ENCODE results near the gene CEACAM4.
A peak's percentile ranks its signal among the peaks of the same experiment; 100 is the strongest.
"Not testable (repeated sequence)": the region's sequence is repeated elsewhere in the genome, so short reads cannot be mapped to it uniquely, and the experiment has no call there.

CEACAM4 gene

DNA sequence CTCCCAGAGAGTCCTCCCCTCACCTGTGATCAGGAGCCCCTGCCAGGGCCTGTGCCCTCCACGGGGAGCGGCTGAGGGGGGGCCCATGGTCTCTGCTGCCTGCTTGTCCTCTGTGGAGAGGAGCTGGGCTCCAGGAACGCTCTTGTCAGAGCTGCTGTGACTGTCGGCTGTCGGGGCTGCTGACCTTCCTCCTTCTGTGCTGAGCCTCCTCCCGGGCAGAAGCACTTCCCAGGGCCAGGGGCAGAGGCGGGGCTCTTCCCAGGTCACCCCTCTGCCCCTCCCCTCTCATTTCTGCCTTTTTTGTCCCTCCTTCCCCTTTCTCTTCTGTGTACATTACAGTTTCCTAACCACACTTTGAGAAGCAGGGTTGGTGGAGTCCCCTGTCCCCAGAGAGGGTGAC is at the start of gene CEACAM4:
CEACAM4 (minus strand) TSS at position 198 of the 400 bp plus-strand sequence; CDS start at position 87, 111 bp downstream.
- DNase-seq (ENCODE audit: low spot score) = no peak

GRCh38 chr19:41671486-41671885 is 44.6 kb upstream of the CEACAM4 start:
- no peak for DNase-seq (ENCODE audit: low spot score)

DNA sequence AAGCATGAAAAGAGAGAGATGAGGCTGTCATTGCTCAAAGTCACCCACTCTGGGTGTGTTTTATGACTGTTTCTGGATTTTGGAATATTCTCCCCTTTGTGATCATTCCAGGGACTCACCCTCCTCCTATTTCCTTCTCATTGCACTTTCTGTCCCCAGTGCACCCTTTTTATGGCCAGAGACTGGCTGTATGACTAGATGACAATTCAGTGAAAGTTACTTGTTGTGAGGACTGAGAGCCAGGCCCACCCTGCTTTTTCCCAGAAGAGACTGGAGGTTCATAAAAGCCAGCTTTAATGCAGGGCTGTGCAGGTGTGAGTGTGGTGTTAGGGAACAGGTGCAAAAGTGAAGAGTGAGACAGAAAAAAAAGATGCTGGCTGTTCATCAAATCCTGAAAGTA is 43.9 kb upstream of the CEACAM4 start:
- no peak for DNase-seq (ENCODE audit: low spot score)

DNA sequence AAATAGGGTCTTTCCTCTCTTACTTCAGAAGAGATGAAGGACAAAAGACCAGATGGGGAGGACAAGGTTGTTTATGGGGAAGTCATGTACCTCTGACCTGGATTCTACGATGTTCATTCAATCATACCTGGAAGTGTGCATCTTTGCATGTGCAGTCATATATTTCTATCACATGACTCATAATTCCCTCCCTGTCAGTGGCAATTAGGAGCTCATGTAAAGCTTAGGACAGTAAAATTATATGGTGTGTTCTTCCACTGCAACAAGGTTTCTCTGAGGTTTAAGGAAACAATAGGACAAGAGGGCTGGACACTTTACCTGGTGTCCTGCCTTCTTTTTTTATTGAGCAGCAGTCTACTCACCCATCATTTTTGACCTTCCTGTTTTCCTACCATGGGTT is 41.4 kb upstream of the CEACAM4 start:
- DNase-seq (ENCODE audit: low spot score) = no peak

GRCh38 chr19:41666075-41666474 is 39.2 kb upstream of the CEACAM4 start:
- DNase-seq (ENCODE audit: low spot score) = no peak

DNA sequence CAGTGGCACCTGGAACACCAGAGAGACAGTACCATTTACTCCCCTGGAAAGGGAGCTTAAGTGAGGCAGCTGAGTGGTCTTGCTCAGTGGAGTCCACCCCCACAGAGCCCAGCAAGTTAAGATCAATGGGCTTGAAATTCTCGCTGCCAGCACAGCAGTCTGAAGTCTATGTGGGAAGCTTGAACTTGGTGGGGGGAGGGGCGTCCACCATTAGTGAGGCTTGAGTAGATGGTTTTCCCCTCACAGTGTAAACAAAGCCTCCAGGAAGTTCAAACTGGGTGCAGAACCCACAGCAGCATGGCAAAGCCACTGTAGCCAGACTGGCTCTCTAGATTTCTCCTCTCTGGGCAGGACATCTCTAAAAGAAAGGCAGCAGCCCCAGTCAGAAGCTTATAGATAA is 30.3 kb upstream of the CEACAM4 start:
- no peak for DNase-seq (ENCODE audit: low spot score)

DNA sequence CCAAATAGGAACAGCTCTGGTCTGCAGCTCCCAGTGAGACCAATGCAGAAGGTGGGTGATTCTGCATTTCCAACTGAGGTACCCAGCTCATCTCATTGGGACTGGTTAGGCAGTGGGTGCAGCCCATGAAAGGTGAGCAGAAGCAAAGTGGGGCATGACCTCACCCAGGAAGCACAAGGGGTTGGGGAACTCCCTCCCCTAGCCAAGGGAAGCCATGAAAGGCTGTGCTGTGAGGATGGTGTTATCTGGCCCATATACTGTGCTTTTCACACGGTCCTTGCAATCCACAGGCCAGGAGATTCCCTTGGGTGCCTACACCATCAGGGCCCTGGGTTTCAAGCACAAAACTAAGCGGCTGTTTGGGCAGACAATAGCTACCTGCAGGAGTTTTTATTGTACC is 29.9 kb upstream of the CEACAM4 start:
- not testable (repeated sequence) for DNase-seq (ENCODE audit: low spot score)

DNA sequence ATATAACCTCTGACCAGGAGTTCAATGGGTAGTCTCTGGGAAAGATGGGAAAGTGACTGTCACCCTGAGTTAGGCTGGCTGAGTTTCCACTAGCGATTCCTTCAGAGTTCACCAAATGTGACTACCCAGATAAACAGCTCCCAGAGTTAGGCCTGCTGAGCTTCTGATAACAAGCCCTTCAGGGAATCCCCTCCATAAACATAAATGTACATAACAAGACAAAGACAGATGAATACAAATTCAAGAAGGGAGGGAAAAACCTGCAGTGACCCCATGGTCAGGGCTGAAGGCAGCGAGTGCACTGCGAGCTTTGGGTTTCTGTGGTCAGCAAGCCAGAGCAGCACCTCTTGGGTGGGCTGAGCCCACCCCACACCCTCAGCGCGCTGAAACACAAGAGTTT is 25.4 kb upstream of the CEACAM4 start:
- DNase-seq (ENCODE audit: low spot score) = no peak

GRCh38 chr19:41649827-41650226 is 23.0 kb upstream of the CEACAM4 start:
- DNase-seq (ENCODE audit: low spot score) = no peak

DNA sequence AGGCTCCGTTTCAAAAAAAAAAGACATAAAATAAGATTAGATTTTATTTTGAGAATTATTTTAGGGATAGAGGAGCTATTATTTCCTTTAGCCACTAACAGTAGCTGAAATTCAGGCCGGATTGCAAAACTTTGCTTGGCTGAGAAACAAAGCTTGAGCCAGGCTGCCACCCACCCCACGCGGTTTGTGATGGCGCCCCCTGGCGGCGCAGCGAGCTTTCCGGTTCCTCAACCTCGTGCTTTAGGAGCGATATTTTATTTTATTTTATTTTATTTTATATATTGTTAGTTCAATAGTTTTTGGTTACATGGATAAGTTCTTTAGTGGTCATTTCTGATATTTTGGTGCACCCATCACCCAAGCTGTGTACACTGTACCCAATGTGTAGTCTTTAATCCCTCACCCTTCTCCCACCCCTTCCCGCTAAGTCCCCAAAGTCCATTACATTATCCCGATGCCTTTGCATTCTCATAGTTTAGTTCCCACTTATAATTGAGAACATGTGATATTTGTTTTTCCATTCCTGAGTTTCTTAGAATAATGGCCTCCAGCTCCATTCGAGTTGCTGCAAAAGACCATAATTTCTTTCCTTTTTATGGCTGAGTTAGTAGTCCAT is 19.8 kb upstream of the CEACAM4 start:
- no peak for DNase-seq (ENCODE audit: low spot score)

GRCh38 chr19:41641879-41642485 is 15.1 kb upstream of the CEACAM4 start:
- peak; percentile 84 for DNase-seq (ENCODE audit: low spot score)

DNA sequence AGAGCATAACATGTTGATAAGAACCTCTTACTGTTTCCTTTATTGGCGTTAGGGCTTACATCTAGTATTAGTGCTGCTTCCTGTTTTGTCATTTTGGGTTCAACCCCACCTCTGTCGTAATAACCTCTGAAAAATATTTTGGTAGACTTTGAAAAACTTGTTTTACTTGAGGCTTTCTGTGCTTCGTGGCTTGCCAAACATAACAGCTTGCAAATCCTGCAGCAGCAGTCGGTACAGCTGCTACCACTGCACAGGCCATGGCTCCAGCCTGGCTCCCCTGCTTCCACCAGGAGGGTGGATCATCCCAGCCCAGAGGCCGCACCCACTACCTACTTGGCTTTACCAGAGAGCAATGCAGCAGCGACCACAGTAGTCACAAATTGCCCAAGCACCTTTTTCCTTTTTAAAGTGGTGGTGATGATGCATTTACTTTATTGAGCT is 11.8 kb upstream of the CEACAM4 start:
- DNase-seq (ENCODE audit: low spot score) = no peak

DNA sequence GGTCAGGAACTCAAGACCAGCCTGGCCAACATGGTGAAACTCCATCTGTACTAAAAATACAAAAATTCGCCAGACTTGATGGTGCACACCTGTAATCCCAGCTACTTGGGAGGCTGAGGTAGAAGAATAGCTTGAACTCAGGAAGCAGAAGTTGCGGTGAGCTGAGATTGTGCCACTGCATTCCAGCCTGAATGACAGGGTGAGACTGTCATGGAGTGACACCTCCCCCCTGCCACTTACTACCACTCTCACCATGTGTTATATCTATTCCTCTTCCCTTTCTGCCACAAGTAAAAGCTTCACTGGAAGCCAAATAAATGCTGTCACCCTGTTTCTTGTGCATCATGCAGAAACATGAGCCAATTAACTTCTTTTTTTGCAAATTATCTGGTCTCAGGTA is 10.6 kb upstream of the CEACAM4 start:
- no peak for DNase-seq (ENCODE audit: low spot score)

DNA sequence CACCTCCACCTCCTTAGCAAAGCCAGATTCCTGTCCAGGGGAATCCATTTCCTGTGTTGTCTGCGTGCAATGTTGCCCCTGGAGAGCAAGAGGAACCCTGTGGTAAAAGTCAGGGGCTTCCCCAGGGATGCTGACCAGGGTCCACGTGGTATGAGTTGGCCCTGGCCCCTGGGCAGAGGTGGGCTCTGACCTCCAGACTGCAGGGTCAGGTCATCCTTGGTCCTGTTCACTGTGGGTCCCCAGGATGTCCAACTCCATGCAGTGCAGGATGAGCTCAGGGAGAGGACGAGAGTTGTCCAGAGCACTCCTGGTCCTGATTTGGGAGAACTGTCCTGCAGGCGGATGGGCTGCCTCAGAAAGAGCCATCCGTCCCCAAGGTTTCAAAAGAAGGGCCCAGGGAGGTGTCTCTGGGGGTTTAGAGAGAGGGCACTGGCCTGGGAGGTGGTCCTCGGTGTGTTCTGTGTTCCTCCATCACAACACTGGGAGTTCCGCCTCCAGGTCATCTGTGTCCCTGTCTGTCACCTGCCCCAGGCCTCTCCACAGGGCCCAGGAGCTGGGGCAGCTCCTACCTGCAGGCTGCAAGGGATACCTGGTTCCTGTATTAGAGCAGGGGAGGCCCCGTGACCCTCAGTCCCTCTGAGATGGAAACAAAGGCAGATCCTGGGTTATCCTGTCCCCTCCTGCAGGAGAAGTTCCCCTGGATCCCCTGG is 1.2 kb upstream of the CEACAM4 start:
- no peak for DNase-seq (ENCODE audit: low spot score)

DNA sequence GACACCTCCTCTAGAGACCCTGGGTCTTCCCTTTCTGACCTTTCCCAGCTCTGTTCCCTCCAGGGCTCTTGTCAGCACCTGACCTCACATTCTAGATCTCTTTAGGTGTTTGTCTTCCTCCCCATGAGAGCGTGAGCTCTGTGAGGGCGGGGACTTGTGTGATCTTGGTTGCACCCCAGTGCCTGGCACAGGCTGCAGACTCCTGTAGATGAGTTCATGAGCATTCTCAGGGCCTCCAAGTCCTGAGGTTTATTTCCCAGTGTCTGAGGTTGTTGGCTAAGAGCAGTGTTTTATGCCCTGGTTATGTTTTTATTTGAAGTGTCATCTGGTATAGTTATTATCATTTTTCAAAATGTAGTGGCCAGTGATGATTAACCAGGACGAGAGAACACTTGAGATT is 596 bp downstream of the CEACAM4 start:
- DNase-seq (ENCODE audit: low spot score) = no peak

GRCh38 chr19:41624937-41625336 is 1.9 kb downstream of the CEACAM4 start:
- DNase-seq (ENCODE audit: low spot score) = no peak

DNA sequence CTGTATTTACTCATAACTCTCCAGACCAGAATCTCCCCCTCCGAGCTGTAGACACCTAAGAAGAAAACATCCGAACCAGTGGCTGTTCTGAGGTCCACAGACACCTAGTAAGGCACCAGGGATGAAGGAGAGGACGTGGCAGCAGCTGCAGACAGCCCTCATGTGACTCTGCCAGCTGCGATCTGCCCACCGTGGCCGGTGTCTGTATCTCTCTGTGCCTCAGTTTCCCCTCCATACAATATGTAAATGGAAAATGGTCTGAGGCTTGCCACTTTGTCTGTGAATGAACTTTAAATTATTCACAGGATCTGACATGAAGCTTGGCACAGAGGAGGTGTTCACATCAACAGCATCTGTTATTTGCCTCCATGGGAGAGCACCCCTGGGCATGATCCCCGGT is 2.4 kb downstream of the CEACAM4 start:
- no peak for DNase-seq (ENCODE audit: low spot score)

DNA sequence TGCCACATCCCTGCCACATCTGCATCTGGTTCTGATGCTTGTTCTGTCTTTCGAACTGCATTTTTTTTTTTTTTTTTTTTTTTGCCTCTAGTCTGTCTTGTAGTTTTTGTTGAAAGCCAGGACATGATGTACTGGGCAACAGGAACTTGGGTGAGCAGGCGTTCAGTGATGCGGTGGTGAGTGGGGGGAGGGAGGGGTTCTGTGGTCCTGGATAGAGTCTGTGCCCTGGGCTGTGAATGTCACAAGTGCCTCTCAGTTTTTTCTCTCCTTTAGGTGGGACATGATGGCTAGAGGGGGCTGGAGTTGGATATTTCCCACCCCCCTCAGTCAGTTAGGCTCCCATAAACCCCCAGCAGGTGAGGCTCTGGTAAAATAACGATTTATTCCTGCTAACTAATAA is 3.5 kb downstream of the CEACAM4 start:
- no peak for DNase-seq (ENCODE audit: low spot score)

GRCh38 chr19:41621654-41622053 is 5.2 kb downstream of the CEACAM4 start:
- no peak for DNase-seq (ENCODE audit: low spot score)

DNA sequence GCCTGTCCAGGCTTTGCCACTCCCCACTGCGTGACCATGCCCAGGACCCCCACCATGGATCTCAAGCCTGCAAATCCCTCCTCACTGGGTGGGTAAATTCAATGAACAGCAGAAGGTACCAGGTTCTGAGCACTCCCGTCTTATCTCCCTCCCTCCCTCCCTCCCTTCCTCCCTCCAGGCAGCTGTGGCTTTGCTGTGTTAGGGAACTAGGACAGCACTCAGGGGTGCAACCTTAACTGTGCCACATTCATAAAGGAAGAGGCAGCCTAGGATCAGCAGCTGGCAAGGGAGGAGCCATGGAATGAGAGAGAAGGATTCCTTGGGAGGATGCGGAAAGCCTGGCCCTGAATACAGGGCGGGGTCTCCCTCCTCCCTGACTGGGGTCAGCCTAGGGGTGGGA is 5.6 kb downstream of the CEACAM4 start:
- no peak for DNase-seq (ENCODE audit: low spot score)

DNA sequence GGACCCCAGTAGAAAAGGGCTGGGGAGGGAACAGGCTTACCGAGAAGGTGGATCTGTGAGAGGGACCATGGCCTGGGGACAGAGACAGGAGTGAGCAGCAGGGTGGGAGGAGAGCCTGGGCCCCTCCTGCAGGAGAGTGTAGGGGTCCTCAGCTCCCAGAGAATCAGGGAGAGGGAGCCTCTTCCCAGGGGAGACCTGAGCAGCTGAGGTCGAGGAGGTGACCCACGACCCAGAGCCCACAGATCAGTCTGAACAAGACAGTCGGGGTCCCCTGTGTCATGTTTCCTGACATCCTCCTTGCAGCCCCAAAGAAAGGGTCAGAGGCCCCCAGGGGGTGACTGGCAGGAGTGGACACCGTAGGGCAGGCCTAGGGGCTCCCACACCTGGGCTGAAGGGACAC is 6.7 kb downstream of the CEACAM4 start:
- DNase-seq (ENCODE audit: low spot score) = no peak

DNA sequence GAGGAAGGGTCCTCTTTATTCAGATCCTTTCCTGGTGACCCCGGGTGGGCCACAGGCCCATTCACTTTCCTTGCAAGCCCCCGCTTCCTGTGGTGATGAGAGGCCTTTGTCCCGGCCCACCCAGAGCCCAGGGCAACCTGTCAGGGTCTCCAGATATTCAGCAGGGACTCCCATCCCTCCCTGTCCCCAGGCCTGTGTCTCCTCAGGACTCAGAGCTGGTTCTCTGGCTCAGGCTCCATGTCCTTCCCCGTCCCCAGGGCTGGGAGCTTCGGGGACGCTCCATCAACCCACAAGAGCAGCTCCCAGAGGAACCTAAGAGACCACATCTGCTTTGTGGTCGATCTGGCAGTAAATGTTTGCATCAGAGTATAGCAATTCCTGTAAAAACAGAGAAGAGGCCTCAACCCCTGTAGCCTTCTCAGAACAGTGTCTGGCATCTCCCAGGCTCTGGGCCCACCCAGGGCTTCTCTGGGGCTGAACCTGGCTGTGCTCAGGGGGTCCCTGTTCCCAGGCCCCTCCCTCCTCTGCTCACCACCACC is 7.8 kb downstream of the CEACAM4 start:
- DNase-seq (ENCODE audit: low spot score) = no peak

Data from AG08395 (cell line).